Keratinocyte (primary cell): ENCODE data around the gene LHFPL3.

Source experiments
- EZH2 ChIP-seq: IDR thresholded peaks from one replicate; pipeline ENCODE4 v1.6.1; 2012; ENCODE audit warnings: inconsistent platforms, mild to moderate bottlenecking, low read length, moderate library complexity
- TF ChIP-seq, protein P1 (sequence below), 3 experiments: IDR thresholded peaks in 1 of 3; conservative IDR thresholded peaks in 1 of 3; optimal IDR thresholded peaks in 1 of 3; 2 replicates in 2 of 3; 3 replicates in 1 of 3; pipeline versions ENCODE3 to v1.5.1; 2011; ENCODE audit warnings: low read length in 3 of 3, mild to moderate bottlenecking in 3 of 3, moderate library complexity in 2 of 3, control low read depth in 1 of 3, inconsistent platforms in 1 of 3; ENCODE audit not compliant: insufficient read depth in 2 of 3; ENCODE audit errors: extremely low read depth in 1 of 3

DNA sequence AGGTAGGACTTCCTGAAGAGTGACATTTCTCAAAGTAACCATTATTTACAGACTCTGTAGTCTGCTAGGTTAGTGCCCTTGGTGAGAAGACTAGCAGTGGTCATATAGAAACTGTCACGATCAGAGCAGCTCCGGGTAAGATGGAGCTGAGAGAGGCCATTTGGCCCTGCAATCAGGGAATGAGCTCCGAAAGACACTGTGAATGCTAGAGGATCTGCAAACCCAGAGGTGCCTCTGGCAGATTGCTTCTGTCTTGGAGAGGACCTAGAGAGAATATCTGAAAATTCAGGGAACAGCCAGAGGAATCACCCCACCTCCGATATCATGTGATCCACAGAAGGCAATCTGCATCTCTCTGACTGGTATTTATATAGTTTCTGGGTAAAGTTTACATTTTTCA is 438.7 kb downstream of the LHFPL3 start:
- TF ChIP-seq EZH2: no peak
- TF ChIP-seq, protein P1, sequence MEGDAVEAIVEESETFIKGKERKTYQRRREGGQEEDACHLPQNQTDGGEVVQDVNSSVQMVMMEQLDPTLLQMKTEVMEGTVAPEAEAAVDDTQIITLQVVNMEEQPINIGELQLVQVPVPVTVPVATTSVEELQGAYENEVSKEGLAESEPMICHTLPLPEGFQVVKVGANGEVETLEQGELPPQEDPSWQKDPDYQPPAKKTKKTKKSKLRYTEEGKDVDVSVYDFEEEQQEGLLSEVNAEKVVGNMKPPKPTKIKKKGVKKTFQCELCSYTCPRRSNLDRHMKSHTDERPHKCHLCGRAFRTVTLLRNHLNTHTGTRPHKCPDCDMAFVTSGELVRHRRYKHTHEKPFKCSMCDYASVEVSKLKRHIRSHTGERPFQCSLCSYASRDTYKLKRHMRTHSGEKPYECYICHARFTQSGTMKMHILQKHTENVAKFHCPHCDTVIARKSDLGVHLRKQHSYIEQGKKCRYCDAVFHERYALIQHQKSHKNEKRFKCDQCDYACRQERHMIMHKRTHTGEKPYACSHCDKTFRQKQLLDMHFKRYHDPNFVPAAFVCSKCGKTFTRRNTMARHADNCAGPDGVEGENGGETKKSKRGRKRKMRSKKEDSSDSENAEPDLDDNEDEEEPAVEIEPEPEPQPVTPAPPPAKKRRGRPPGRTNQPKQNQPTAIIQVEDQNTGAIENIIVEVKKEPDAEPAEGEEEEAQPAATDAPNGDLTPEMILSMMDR (optimal IDR thresholded peaks at IDR 0.05 in 1 of 3, IDR thresholded peaks at IDR 0.05 in 1 of 3, conservative IDR thresholded peaks at IDR 0.05 in 1 of 3; ENCODE audit: extremely low read depth in 1 of 3, insufficient read depth in 2 of 3, low read length in 3 of 3): no peak
